RWPE2 (cell line): ENCODE results near the gene DHX9.
A peak's percentile ranks its signal among the peaks of the same experiment; 100 is the strongest.

Source experiments
- ATAC-seq: fragments of 200-7000 bp; cut with Tn5 transposase; 3 replicates; pipeline ENCODE4 v1.9.1; 2021; ENCODE audit warnings: low read depth
- DNase-seq: peaks from one replicate; pipeline ENCODE4 v3.0.0-alpha.2; 2020; ENCODE audit warnings: low spot score
- H3K27ac ChIP-seq: fragments of 450-650 bp; 2 replicates; pipeline ENCODE4 v1.5.1; 2017; ENCODE audit warnings: mild to moderate bottlenecking; ENCODE audit not compliant: poor library complexity, severe bottlenecking
- H3K27me3 ChIP-seq: fragments of 250-450 bp; sonication (Bioruptor Pico); 2 replicates; pipeline ENCODE4 v1.5.1; 2021; ENCODE audit warnings: mild to moderate bottlenecking, moderate library complexity; ENCODE audit not compliant: insufficient read depth, poor library complexity, severe bottlenecking
- H3K36me3 ChIP-seq: fragments of 250-450 bp; sonication (Bioruptor Pico); 2 replicates; pipeline ENCODE4 v1.5.1; 2020; ENCODE audit warnings: low read depth, mild to moderate bottlenecking, moderate library complexity
- H3K4me1 ChIP-seq: fragments of 250-450 bp; sonication (Bioruptor Pico); 2 replicates; pipeline ENCODE4 v1.5.1; 2021; ENCODE audit warnings: mild to moderate bottlenecking, moderate library complexity; ENCODE audit not compliant: insufficient read depth, poor library complexity, severe bottlenecking
- H3K4me3 ChIP-seq: fragments of 250-450 bp; sonication (Bioruptor Pico); 2 replicates; pipeline ENCODE4 v1.5.1; 2021; ENCODE audit warnings: mild to moderate bottlenecking, moderate library complexity; ENCODE audit not compliant: severe bottlenecking
- H3K9me3 ChIP-seq: fragments of 250-450 bp; sonication (Bioruptor Pico); 2 replicates; pipeline ENCODE4 v1.5.1; 2021; ENCODE audit warnings: mild to moderate bottlenecking, moderate library complexity; ENCODE audit not compliant: severe bottlenecking
- CTCF ChIP-seq: fragments of 450-650 bp; IDR thresholded peaks from one replicate; pipeline ENCODE4 v1.5.1; 2017; ENCODE audit warnings: mild to moderate bottlenecking, moderate library complexity; ENCODE audit not compliant: poor library complexity, severe bottlenecking

Gene DHX9

GRCh38 chr1:182795563-182796228 is 43.5 kb upstream of the DHX9 start:
- Histone ChIP-seq H3K27ac (no peak overlapping the region), H3K27me3 (no peaks in the 10 kb centered on the region), H3K4me3 (no peak overlapping the region), H3K9me3 (no peaks in the 10 kb centered on the region), H3K36me3 (no peaks in the 10 kb centered on the region), H3K4me1 (no peaks in the 10 kb centered on the region)
- no peak for TF ChIP-seq CTCF
- DNase-seq (no peak), ATAC-seq (0 out of 3 replicates have a peak, but pooled peaks have one; percentile 40)

GRCh38 chr1:182802006-182802803 is 36.9 kb upstream of the DHX9 start:
- Histone ChIP-seq H3K27ac (no peak overlapping the region), H3K36me3 (no peaks in the 10 kb centered on the region), H3K4me1 (peaks cover 8% of the 10 kb centered on the region), H3K4me3 (no peak overlapping the region), H3K9me3 (no peaks in the 10 kb centered on the region), H3K27me3 (no peaks in the 10 kb centered on the region)
- DNase-seq (no peak), ATAC-seq (peak; percentile 67; the same call in 2 of the 3 replicates)
- no peak for TF ChIP-seq CTCF

GRCh38 chr1:182803846-182804245 is 35.3 kb upstream of the DHX9 start:
- DNase-seq (no peak), ATAC-seq (peak; percentile 65)
- peaks cover 8% of the 10 kb centered on the region for H3K4me1 ChIP-seq
- no peak for TF ChIP-seq CTCF
- no peaks in the 10 kb centered on the region for H3K27me3 ChIP-seq
- H3K9me3 ChIP-seq: no peaks in the 10 kb centered on the region
- no peaks in the 10 kb centered on the region for H3K36me3 ChIP-seq
- H3K4me3 ChIP-seq: no peak overlapping the region
- no peak overlapping the region for H3K27ac ChIP-seq

- no peaks in the 10 kb centered on the region for H3K36me3 ChIP-seq
- ATAC-seq (no peak), DNase-seq (no peak)
- H3K27ac ChIP-seq: no peak overlapping the region
- peak; percentile 22 for TF ChIP-seq CTCF
- H3K4me1 ChIP-seq: peaks cover 8% of the 10 kb centered on the region
- no peak overlapping the region for H3K4me3 ChIP-seq
- no peaks in the 10 kb centered on the region for H3K9me3 ChIP-seq
- no peaks in the 10 kb centered on the region for H3K27me3 ChIP-seq
These were observed 33.0 kb upstream of the DHX9 start for GRCh38 chr1:182806015-182806678.
